CD4-positive, alpha-beta T cell (primary cell): ENCODE measurements around the gene ADAM22. TPM values are rescaled to one million over a fixed set of nuclear protein-coding genes. Genes with fewer than 3 reads are reported as not detected.

Experiments
- ATAC-seq: fragments of 200-7000 bp; cut with Tn5 transposase; one replicate; pipeline ENCODE4 v1.10.0; 2022; ENCODE audit warnings: mild to moderate bottlenecking; ENCODE audit not compliant: poor library complexity
- CTCF ChIA-PET: fragments of 350-600 bp; sonication (Branson Sonifier 250); formaldehyde crosslinking; loops from one replicate; lab custom pipeline; 2021; ENCODE audit warnings: antibody characterized with exemption, inconsistent platforms; lab: Charles Lee
- POLR2A ChIA-PET: fragments of 350-600 bp; sonication (Branson Sonifier 250); formaldehyde crosslinking; loops from one replicate; lab custom pipeline; 2021; ENCODE audit warnings: antibody characterized with exemption, inconsistent platforms; lab: Charles Lee
- DNase-seq, 14 experiments: peaks; one replicate each; pipeline ENCODE4 v3.0.0-alpha.2; 2013 to 2020; ENCODE audit warnings: mixed read lengths in 2 of 14
- H3K27ac ChIP-seq, 2 donors: one replicate each; pipeline versions ENCODE4 v1.5.1 to v1.7.0; 2013; ENCODE audit warnings: low read length in 2 of 2, low read depth in 1 of 2, mild to moderate bottlenecking in 1 of 2
- H3K27me3 ChIP-seq, 2 experiments: 1 replicate in 1 of 2; 2 replicates in 1 of 2; pipeline versions ENCODE4 v1.6.1 to v1.7.0; 2013; ENCODE audit warnings: low read length in 2 of 2, control low read depth in 1 of 2, mild to moderate bottlenecking in 1 of 2, moderate library complexity in 1 of 2; ENCODE audit not compliant: insufficient read depth in 2 of 2, control insufficient read depth in 1 of 2
- H3K36me3 ChIP-seq: one replicate; pipeline ENCODE4 v1.6.1; 2013; ENCODE audit warnings: low read length, control low read depth; ENCODE audit not compliant: insufficient read depth
- H3K4me1 ChIP-seq: one replicate; pipeline ENCODE4 v1.6.1; 2013; ENCODE audit warnings: low read length, control low read depth; ENCODE audit not compliant: insufficient read depth
- H3K4me3 ChIP-seq: one replicate; pipeline ENCODE4 v1.5.1; 2013; ENCODE audit warnings: mild to moderate bottlenecking, low read length, moderate library complexity
- H3K9me3 ChIP-seq, 2 experiments: 1 replicate in 1 of 2; 2 replicates in 1 of 2; pipeline versions ENCODE4 v1.6.1 to v1.7.0; 2013; ENCODE audit warnings: low read length in 2 of 2, mild to moderate bottlenecking in 2 of 2, control low read depth in 1 of 2, moderate library complexity in 1 of 2; ENCODE audit not compliant: control insufficient read depth in 1 of 2, insufficient read depth in 1 of 2
- H3K27ac Mint-ChIP-seq: one replicate; pipeline ENCODE4 v1.8.0; 2020; ENCODE audit warnings: mixed read lengths
- H3K27me3 Mint-ChIP-seq: one replicate; pipeline ENCODE4 v1.8.0; 2021; ENCODE audit warnings: mixed read lengths
- H3K36me3 Mint-ChIP-seq: one replicate; pipeline ENCODE4 v1.8.0; 2021; ENCODE audit warnings: low read depth, mixed read lengths
- H3K4me1 Mint-ChIP-seq: one replicate; pipeline ENCODE4 v1.8.0; 2021; ENCODE audit warnings: low read depth, mixed read lengths
- H3K4me3 Mint-ChIP-seq: one replicate; pipeline ENCODE4 v1.8.0; 2020; ENCODE audit warnings: mild to moderate bottlenecking, mixed read lengths
- H3K9me3 Mint-ChIP-seq: one replicate; pipeline ENCODE4 v1.8.0; 2020; ENCODE audit warnings: mixed read lengths
- CTCF ChIP-seq: fragments of 200-600 bp; IDR thresholded peaks from one replicate; pipeline ENCODE4 v1.8.0; 2022; ENCODE audit warnings: antibody characterized with exemption, mild to moderate bottlenecking
- intact Hi-C, 2 experiments: fragments of 100-400 bp; cut with DNase I in 1 of 2; cut with micrococcal nuclease in 1 of 2; formaldehyde crosslinking; loops; one replicate each; pipeline versions ENCODE4 v1.15.1 to v1.9.0; 2023 to 2025; cut with DNase I, micrococcal nuclease
- total RNA-seq, 174 experiments: library from RNA in 2 of 174; stranded (reverse) in 2 of 174; gene quantifications; one replicate each; pipeline ENCODE4 v1.2.3 and lab custom pipeline; 2021 to 2026

The ADAM22 gene
- total RNA-seq, 2 experiments from 2014 or later, result 0.60 to 0.64 TPM

- Mint-ChIP-seq H3K4me3 (no peak overlapping the region), H3K9me3 (no peaks in the 10 kb centered on the region), H3K27me3 (no peaks in the 10 kb centered on the region), H3K27ac (no peak overlapping the region), H3K36me3 (no peaks in the 10 kb centered on the region), H3K4me1 (peaks cover 10% of the 10 kb centered on the region)
- H3K4me1 ChIP-seq, result no peaks in the 10 kb centered on the region
- ATAC-seq, result no peak
- H3K27ac ChIP-seq, result no peak overlapping the region
- no peaks in the 10 kb centered on the region for H3K9me3 ChIP-seq
- no peaks in the 10 kb centered on the region for H3K27me3 ChIP-seq
- ChIA-PET POLR2A (no interaction called here), CTCF (no interaction called here)
- H3K4me3 ChIP-seq, result no peak overlapping the region
- no peaks in the 10 kb centered on the region for H3K36me3 ChIP-seq
- intact Hi-C loops, result no loop called here
- no peak for TF ChIP-seq CTCF
- no peak for DNase-seq
Observed at GRCh38 chr7:88041583-88041982, 107.5 kb downstream of the ADAM22 start.

GRCh38 chr7:88042157-88042556 lies 108.1 kb downstream of the ADAM22 start:
- Histone ChIP-seq H3K27ac (no peak overlapping the region), H3K9me3 (no peaks in the 10 kb centered on the region), H3K27me3 (no peaks in the 10 kb centered on the region), H3K4me1 (no peaks in the 10 kb centered on the region), H3K36me3 (no peaks in the 10 kb centered on the region), H3K4me3 (no peak overlapping the region)
- Mint-ChIP-seq H3K36me3 (no peaks in the 10 kb centered on the region), H3K27ac (no peak overlapping the region), H3K27me3 (no peaks in the 10 kb centered on the region), H3K4me1 (peaks cover 10% of the 10 kb centered on the region), H3K4me3 (no peak overlapping the region), H3K9me3 (no peaks in the 10 kb centered on the region)
- ChIA-PET POLR2A (no interaction called here), CTCF (no interaction called here)
- no peak for ATAC-seq
- peak in 1 of 14 experiments; percentile 4 for DNase-seq
- no peak for TF ChIP-seq CTCF
- intact Hi-C loops, result no loop called here

- Histone ChIP-seq H3K9me3 (no peaks in the 10 kb centered on the region), H3K4me1 (no peaks in the 10 kb centered on the region), H3K36me3 (no peaks in the 10 kb centered on the region), H3K27ac (no peak overlapping the region), H3K4me3 (no peak overlapping the region), H3K27me3 (no peaks in the 10 kb centered on the region)
- Mint-ChIP-seq H3K36me3 (no peaks in the 10 kb centered on the region), H3K27ac (no peak overlapping the region), H3K4me3 (no peak overlapping the region), H3K27me3 (no peaks in the 10 kb centered on the region), H3K4me1 (peaks cover 10% of the 10 kb centered on the region), H3K9me3 (no peaks in the 10 kb centered on the region)
- ATAC-seq (no peak), DNase-seq (no peak)
- ChIA-PET POLR2A (no interaction called here), CTCF (no interaction called here)
- intact Hi-C loops, result no loop called here
- no peak for TF ChIP-seq CTCF
Observed at GRCh38 chr7:88042803-88043202, 108.8 kb downstream of the ADAM22 start.
